T-helper 9 cell (primary cell): ENCODE measurements around the gene PLEKHM1.
A peak's percentile ranks its signal among the peaks of the same experiment; 100 is the strongest.
"Not testable (repeated sequence)": the region's sequence is repeated elsewhere in the genome, so short reads cannot be mapped to it uniquely, and the experiment has no call there.

ENCODE experiments used
- DNase-seq: peaks from one replicate; pipeline ENCODE4 v3.0.0-alpha.2; 2020

Gene PLEKHM1

GRCh38 chr17:45441526-45442310 is 48.8 kb downstream of the PLEKHM1 start:
- DNase-seq: no peak

GRCh38 chr17:45440839-45441515 is 49.5 kb downstream of the PLEKHM1 start:
- DNase-seq: not testable (repeated sequence)

- DNase-seq: no peak
These were observed 50.3 kb downstream of the PLEKHM1 start for GRCh38 chr17:45440161-45440778.

GRCh38 chr17:45438931-45439610 is 51.5 kb downstream of the PLEKHM1 start:
- no peak for DNase-seq

- DNase-seq: no peak
These were observed 52.8 kb downstream of the PLEKHM1 start for GRCh38 chr17:45437465-45438283.

- no peak for DNase-seq
These were observed 53.7 kb downstream of the PLEKHM1 start for GRCh38 chr17:45436625-45437464.

GRCh38 chr17:45436161-45436560 is 54.4 kb downstream of the PLEKHM1 start:
- no peak for DNase-seq

- no peak for DNase-seq
These were observed 55.0 kb downstream of the PLEKHM1 start for GRCh38 chr17:45435481-45435880.

- DNase-seq: no peak
These were observed 57.4 kb downstream of the PLEKHM1 start for GRCh38 chr17:45433159-45433535.

GRCh38 chr17:45432405-45433158 is 57.9 kb downstream of the PLEKHM1 start, which contains the start of gene ARHGAP27:
Gene ARHGAP27 (minus strand): TSS chr17:45432870. CDS start chr17:45430279, 2,591 bp downstream.
- DNase-seq: no peak

GRCh38 chr17:45431531-45432404 is 58.8 kb downstream of the PLEKHM1 start:
- peak; percentile 66 for DNase-seq

- no peak for DNase-seq
These were observed 59.6 kb downstream of the PLEKHM1 start for GRCh38 chr17:45430738-45431530.

- no peak for DNase-seq
These were observed 60.3 kb downstream of the PLEKHM1 start for GRCh38 chr17:45430006-45430737.

- DNase-seq: no peak
These were observed 61.0 kb downstream of the PLEKHM1 start for GRCh38 chr17:45429339-45430005.

GRCh38 chr17:45428931-45429338 is 61.6 kb downstream of the PLEKHM1 start:
- DNase-seq: no peak

- peak; percentile 77 for DNase-seq
These were observed 62.4 kb downstream of the PLEKHM1 start for GRCh38 chr17:45428050-45428617.
